ENCODE data around the gene TRIM68.

The TRIM68 gene, protein sequence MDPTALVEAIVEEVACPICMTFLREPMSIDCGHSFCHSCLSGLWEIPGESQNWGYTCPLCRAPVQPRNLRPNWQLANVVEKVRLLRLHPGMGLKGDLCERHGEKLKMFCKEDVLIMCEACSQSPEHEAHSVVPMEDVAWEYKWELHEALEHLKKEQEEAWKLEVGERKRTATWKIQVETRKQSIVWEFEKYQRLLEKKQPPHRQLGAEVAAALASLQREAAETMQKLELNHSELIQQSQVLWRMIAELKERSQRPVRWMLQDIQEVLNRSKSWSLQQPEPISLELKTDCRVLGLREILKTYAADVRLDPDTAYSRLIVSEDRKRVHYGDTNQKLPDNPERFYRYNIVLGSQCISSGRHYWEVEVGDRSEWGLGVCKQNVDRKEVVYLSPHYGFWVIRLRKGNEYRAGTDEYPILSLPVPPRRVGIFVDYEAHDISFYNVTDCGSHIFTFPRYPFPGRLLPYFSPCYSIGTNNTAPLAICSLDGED

GRCh38 chr11:4607781-4608666, at the start of gene TRIM68:
Gene TRIM68, minus strand, starts transcription at chr11:4608231. Its CDS starts 2,727 bp downstream, at chr11:4605504.
- DNase-seq (ENCODE audit: low read depth) = peak; percentile 96

DNA sequence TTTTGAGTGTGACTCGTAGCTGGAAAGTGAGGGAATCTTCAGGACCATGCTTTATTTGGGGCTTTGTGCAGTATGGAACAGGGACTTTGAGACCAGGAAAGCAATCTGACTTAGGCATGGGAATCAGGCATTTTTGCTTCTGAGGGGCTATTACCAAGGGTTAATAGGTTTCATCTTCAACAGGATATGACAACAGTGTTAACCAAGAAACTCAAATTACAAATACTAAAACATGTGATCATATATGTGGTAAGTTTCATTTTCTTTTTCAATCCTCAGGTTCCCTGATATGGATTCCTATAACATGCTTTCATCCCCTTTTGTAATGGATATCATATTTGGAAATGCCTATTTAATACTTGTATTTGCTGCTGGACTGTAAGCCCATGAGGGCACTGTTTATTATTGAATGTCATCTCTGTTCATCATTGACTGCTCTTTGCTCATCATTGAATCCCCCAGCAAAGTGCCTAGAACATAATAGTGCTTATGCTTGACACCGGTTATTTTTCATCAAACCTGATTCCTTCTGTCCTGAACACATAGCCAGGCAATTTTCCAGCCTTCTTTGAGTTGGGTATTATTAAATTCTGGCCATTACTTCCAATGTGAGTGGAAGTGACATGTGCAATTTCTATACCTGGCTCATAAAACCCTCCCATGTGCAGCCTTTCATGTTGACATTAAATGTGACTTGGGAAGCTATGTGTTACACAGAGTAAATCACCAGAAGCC, 46.8 kb upstream of the TRIM68 start:
- H3K4me3 ChIP-seq (ENCODE audit: low read length) = no peak overlapping the region
- DNase-seq (ENCODE audit: low read depth) = no peak
- TF ChIP-seq, protein P1, sequence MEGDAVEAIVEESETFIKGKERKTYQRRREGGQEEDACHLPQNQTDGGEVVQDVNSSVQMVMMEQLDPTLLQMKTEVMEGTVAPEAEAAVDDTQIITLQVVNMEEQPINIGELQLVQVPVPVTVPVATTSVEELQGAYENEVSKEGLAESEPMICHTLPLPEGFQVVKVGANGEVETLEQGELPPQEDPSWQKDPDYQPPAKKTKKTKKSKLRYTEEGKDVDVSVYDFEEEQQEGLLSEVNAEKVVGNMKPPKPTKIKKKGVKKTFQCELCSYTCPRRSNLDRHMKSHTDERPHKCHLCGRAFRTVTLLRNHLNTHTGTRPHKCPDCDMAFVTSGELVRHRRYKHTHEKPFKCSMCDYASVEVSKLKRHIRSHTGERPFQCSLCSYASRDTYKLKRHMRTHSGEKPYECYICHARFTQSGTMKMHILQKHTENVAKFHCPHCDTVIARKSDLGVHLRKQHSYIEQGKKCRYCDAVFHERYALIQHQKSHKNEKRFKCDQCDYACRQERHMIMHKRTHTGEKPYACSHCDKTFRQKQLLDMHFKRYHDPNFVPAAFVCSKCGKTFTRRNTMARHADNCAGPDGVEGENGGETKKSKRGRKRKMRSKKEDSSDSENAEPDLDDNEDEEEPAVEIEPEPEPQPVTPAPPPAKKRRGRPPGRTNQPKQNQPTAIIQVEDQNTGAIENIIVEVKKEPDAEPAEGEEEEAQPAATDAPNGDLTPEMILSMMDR (IDR thresholded peaks at IDR 0.05; ENCODE audit: insufficient read depth, low read depth, low read length, missing control alignments) = no peak

More at GRCh38 chr11:4607781-4608666, at the start of gene TRIM68:
- TF ChIP-seq, protein P1 (IDR thresholded peaks at IDR 0.05; ENCODE audit: insufficient read depth, low read depth, low read length, missing control alignments) = no peak
- peak within 1 kb of the TSS; percentile 73 for H3K4me3 ChIP-seq (ENCODE audit: low read length)

DNA sequence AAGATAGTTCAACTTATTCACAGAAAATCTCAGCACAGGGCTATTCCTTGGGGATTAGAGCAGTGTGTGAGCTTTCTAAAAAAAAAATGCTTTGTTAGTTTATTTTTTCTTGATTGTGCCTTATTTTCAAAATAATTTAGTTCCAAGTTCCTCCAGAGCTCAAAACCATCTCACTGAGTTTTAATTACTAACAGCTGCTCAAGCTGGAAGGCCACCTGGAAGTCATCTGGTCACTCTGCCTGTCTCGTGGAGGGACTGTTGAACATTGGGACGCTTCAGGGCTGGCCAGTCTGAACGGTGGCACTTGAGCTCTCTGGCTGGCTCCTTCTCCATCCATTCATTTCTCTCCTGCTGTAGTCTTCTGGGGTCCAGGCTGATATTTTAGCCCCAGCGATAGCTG, 39.7 kb upstream of the TRIM68 start:
- DNase-seq (ENCODE audit: low read depth) = no peak
- TF ChIP-seq, protein P1 (IDR thresholded peaks at IDR 0.05; ENCODE audit: insufficient read depth, low read depth, low read length, missing control alignments) = no peak
- no peak overlapping the region for H3K4me3 ChIP-seq (ENCODE audit: low read length)

- no peak overlapping the region for H3K4me3 ChIP-seq (ENCODE audit: low read length)
- DNase-seq (ENCODE audit: low read depth) = no peak
Measured at GRCh38 chr11:4645974-4646373, 37.9 kb upstream of the TRIM68 start.

GRCh38 chr11:4644233-4644632, 36.2 kb upstream of the TRIM68 start:
- TF ChIP-seq, protein P1 (IDR thresholded peaks at IDR 0.05; ENCODE audit: insufficient read depth, low read depth, low read length, missing control alignments) = no peak
- no peak overlapping the region for H3K4me3 ChIP-seq (ENCODE audit: low read length)
- DNase-seq (ENCODE audit: low read depth) = no peak

More at GRCh38 chr11:4645974-4646373, 37.9 kb upstream of the TRIM68 start:
- TF ChIP-seq, protein P1 (IDR thresholded peaks at IDR 0.05; ENCODE audit: insufficient read depth, low read depth, low read length, missing control alignments) = no peak

GRCh38 chr11:4643682-4644081, 35.7 kb upstream of the TRIM68 start, which contains the start of gene OR51E1:
Gene OR51E1, plus strand, starts transcription at chr11:4643982. Its CDS starts 8,545 bp downstream, at chr11:4652527.
- no peak within 1 kb of the TSS for H3K4me3 ChIP-seq (ENCODE audit: low read length)
- TF ChIP-seq, protein P1 (IDR thresholded peaks at IDR 0.05; ENCODE audit: insufficient read depth, low read depth, low read length, missing control alignments) = no peak

More at GRCh38 chr11:4643682-4644081, 35.7 kb upstream of the TRIM68 start, which contains the start of gene OR51E1:
- DNase-seq (ENCODE audit: low read depth) = no peak

Measured in epithelial cell of esophagus (primary cell).